Stimulated activated naive CD8-positive, alpha-beta T cell treated with anti-CD3 and anti-CD28 coated beads, Interleukin-15, amount 100 ng/mL, for 72 hours (primary cell): ENCODE results near the gene ADIPOR1.
"Not testable (repeated sequence)": the region's sequence is repeated elsewhere in the genome, so short reads cannot be mapped to it uniquely, and the experiment has no call there.

Experiments
- ATAC-seq: fragments of 150-1000 bp; cut with Tn5 transposase; 2 replicates; pipeline ENCODE4 v1.10.0; 2021; ENCODE audit warnings: mild to moderate bottlenecking, moderate library complexity
- DNase-seq, 2 donors: peaks; one replicate each; pipeline ENCODE4 v3.0.0; 2021 to 2022
- H3K27ac Mint-ChIP-seq, 2 donors: one replicate each; pipeline ENCODE4 v1.8.0; 2022; ENCODE audit warnings: mild to moderate bottlenecking in 2 of 2, mixed read lengths in 2 of 2, moderate library complexity in 2 of 2
- H3K27me3 Mint-ChIP-seq: one replicate; pipeline ENCODE4 v1.8.0; 2022; ENCODE audit warnings: mixed read lengths
- H3K4me1 Mint-ChIP-seq: one replicate; pipeline ENCODE4 v1.8.0; 2022; ENCODE audit warnings: mild to moderate bottlenecking, mixed read lengths
- H3K4me3 Mint-ChIP-seq, 2 donors: one replicate each; pipeline ENCODE4 v1.8.0; 2022; ENCODE audit warnings: mild to moderate bottlenecking in 2 of 2, mixed read lengths in 2 of 2, moderate library complexity in 1 of 2
- H3K9me3 Mint-ChIP-seq, 2 donors: one replicate each; pipeline ENCODE4 v1.8.0; 2022; ENCODE audit warnings: mixed read lengths in 2 of 2

The ADIPOR1 gene

GRCh38 chr1:202956969-202957368 is 1.1 kb downstream of the ADIPOR1 start:
- Mint-ChIP-seq H3K27ac (peak overlapping the region in 1 of 2 donors; percentile 22), H3K4me3 (peak overlapping the region; percentile 88), H3K9me3 (no peaks in the 10 kb centered on the region), H3K27me3 (no peaks in the 10 kb centered on the region), H3K4me1 (peaks cover 49% of the 10 kb centered on the region)
- DNase-seq, result no peak
- no peak for ATAC-seq

GRCh38 chr1:202954057-202954745 is 3.9 kb downstream of the ADIPOR1 start:
- Mint-ChIP-seq H3K4me1 (peaks cover 57% of the 10 kb centered on the region), H3K27me3 (no peaks in the 10 kb centered on the region), H3K4me3 (peak overlapping the region in 1 of 2 donors; percentile 10), H3K27ac (no peak overlapping the region), H3K9me3 (no peaks in the 10 kb centered on the region)
- ATAC-seq (no peak), DNase-seq (no peak)

DNA sequence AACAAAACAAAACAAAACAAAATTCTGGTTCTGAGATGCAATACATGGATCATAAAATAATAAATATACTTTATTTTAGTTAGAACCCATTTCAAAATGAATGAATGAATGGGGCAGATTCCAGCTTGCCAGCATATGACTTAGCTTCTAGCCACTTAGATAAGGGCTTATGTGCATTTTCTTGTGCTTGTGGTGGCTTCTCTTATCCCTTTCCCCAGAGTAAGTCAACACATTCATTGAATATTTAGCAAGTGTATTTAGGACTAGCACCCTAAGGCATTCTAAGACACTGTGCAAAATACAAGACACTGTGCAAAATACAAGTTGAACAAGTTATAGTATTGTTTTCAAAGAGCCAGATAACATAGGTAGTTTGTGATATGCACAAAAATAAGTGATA is 4.7 kb downstream of the ADIPOR1 start:
- peaks cover 51% of the 10 kb centered on the region for H3K4me1 Mint-ChIP-seq

DNA sequence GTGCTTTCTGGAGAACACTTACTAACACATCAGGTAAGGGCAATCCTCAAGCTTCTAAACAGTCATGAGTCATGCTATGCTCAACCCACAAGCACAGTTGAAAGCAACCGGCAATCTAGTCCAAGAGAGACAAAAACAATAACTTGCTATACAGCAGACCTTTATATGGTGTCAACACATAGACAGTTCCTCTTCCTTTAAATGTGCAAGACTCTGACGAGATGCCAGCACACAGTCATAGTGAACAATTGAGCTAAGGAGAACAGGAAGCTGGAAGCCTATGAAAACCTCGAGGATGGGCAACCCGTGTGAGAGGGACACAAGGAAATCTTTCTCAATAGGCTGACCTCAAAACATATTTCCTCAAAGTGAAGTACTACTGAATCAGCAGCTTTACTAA is 5.3 kb downstream of the ADIPOR1 start:
- no peak for DNase-seq
- H3K27me3 Mint-ChIP-seq, result no peaks in the 10 kb centered on the region
- H3K4me3 Mint-ChIP-seq, result peak overlapping the region in 1 of 2 donors; percentile 14
- peak overlapping the region in 1 of 2 donors; percentile 78 for H3K27ac Mint-ChIP-seq
- H3K9me3 Mint-ChIP-seq, result no peaks in the 10 kb centered on the region
- ATAC-seq, result peak; percentile 83
- H3K4me1 Mint-ChIP-seq, result peaks cover 49% of the 10 kb centered on the region

More for the DNA sequence above, 4.7 kb downstream of the ADIPOR1 start:
- Mint-ChIP-seq H3K4me3 (no peak overlapping the region), H3K27ac (no peak overlapping the region), H3K27me3 (no peaks in the 10 kb centered on the region), H3K9me3 (no peaks in the 10 kb centered on the region)
- no peak for ATAC-seq
- DNase-seq, result no peak

GRCh38 chr1:202952099-202952498 is 6.0 kb downstream of the ADIPOR1 start:
- Mint-ChIP-seq H3K9me3 (no peaks in the 10 kb centered on the region), H3K4me1 (peaks cover 49% of the 10 kb centered on the region)

DNA sequence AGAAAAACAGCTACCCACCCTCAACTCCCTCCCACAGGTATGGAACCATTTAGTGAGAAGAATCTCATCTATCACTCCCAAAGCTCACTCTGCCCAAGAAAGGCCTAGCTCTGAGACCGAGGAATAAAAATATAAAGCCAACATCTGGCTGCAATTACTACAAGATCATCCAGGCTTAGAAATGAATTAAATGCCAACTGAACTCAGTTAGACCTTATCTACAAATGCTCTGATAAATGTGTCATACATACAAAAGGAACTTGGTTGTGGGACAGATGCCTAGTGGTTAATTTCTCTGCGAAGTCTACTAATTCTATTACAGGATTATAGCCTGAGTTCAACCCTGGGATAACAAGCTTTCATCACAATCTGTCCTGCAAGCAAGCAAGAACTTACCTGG is 6.7 kb downstream of the ADIPOR1 start:
- Mint-ChIP-seq H3K9me3 (no peaks in the 10 kb centered on the region), H3K4me3 (no peak overlapping the region), H3K4me1 (peaks cover 42% of the 10 kb centered on the region), H3K27ac (no peak overlapping the region), H3K27me3 (no peaks in the 10 kb centered on the region)
- ATAC-seq, result no peak
- DNase-seq, result no peak

More at GRCh38 chr1:202952099-202952498, 6.0 kb downstream of the ADIPOR1 start:
- DNase-seq (no peak), ATAC-seq (no peak)
- H3K27me3 Mint-ChIP-seq, result no peaks in the 10 kb centered on the region
- H3K27ac Mint-ChIP-seq, result peak overlapping the region in 1 of 2 donors; percentile 10
- H3K4me3 Mint-ChIP-seq, result no peak overlapping the region

DNA sequence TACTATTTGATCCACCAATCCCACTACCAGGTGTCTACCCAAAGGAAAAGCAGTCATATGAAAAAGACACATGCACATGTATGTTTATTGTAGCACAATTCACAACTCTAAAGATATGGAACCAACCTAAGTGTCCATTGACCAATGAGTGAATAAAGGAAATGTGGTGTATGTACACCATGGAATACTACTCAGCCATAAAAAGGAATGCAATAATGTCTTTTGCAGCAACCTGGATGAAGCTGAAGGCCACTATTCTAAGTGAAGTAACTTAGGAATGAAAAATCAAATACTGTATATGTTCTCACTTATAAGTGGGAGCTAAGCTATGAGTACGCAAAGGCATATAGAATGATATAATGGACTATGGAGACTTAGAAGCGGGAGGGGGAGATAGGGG is 12.6 kb downstream of the ADIPOR1 start:
- H3K27ac Mint-ChIP-seq, result no peak overlapping the region
- no peaks in the 10 kb centered on the region for H3K4me1 Mint-ChIP-seq
- H3K27me3 Mint-ChIP-seq, result no peaks in the 10 kb centered on the region
- H3K4me3 Mint-ChIP-seq, result no peak overlapping the region
- ATAC-seq (no peak), DNase-seq (no peak)
- no peaks in the 10 kb centered on the region for H3K9me3 Mint-ChIP-seq

DNA sequence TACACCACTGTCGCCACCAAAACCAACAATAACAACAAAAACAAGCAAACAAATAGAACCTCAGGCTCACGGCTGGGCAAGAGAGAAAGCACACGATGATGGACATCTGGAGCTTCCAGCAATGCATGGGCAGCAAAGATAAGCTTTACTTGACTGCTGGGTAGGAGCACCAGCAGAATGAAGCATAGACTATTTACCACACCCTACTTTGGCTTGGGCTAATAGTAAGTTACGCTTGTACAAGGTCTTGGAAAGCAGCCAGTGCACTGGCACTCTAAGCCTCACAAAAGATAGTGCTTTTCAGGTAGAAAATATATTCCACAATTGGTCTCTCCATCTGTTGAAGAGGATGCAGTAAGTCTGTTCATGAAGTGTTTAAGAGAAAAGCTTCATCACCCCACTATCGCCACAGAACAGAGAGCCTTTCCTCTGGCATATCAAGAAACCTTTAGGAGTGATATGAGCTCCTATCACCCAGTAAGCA is 13.6 kb downstream of the ADIPOR1 start:
- Mint-ChIP-seq H3K4me1 (no peaks in the 10 kb centered on the region), H3K27me3 (no peaks in the 10 kb centered on the region), H3K9me3 (no peaks in the 10 kb centered on the region), H3K27ac (no peak overlapping the region), H3K4me3 (no peak overlapping the region)
- DNase-seq, result no peak
- no peak for ATAC-seq

DNA sequence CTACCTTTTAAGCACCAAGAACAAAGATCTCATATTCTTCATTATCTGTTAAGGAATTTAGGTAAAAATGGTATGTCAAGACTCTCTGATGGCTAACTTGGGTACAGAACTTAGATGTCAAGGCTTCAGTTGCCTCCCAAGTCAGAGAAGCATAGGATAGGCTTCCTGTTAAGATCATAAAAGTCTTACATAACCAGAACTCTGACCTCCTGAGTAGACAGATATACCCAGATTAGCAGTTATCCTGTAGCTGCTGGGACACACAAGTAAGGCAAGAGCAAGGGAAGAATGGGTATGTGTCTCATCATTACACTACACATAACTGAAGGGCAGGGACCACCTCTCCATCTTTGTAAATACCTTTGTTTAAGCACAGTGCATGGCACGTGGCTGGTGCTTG is 15.7 kb downstream of the ADIPOR1 start:
- Mint-ChIP-seq H3K4me3 (no peak overlapping the region), H3K4me1 (no peaks in the 10 kb centered on the region), H3K27me3 (no peaks in the 10 kb centered on the region), H3K27ac (peak overlapping the region in 1 of 2 donors; percentile 67), H3K9me3 (no peaks in the 10 kb centered on the region)
- DNase-seq, result no peak
- no peak for ATAC-seq

DNA sequence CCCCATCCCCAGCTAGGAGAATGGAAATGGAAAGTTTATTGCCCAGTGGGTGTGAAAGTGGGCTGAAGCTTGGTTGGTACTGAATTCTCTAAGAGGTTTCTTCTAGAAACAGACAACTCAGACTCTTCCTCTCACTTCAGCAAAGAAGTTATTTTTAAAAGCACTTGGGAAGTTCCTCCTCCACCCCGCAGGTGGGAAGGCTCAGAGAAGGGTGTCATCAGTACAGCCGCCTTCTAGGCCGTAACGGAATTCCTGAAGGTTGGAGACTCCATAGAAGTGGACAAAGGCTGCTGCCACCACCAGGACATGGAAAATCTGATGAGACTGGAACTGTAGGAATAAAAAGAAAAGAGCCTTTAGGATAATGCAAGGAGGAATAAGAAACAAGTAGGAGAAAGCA is 16.7 kb downstream of the ADIPOR1 start:
- no peak overlapping the region for H3K27ac Mint-ChIP-seq
- no peaks in the 10 kb centered on the region for H3K27me3 Mint-ChIP-seq
- H3K9me3 Mint-ChIP-seq, result no peaks in the 10 kb centered on the region
- H3K4me3 Mint-ChIP-seq, result no peak overlapping the region
- no peak for ATAC-seq
- DNase-seq, result no peak
- no peaks in the 10 kb centered on the region for H3K4me1 Mint-ChIP-seq

- Mint-ChIP-seq H3K4me1 (no peaks in the 10 kb centered on the region), H3K9me3 (no peaks in the 10 kb centered on the region), H3K27ac (no peak overlapping the region), H3K27me3 (no peaks in the 10 kb centered on the region), H3K4me3 (no peak overlapping the region)
- ATAC-seq (no peak), DNase-seq (no peak)
Observed at GRCh38 chr1:202940561-202940960, 17.6 kb downstream of the ADIPOR1 start.

DNA sequence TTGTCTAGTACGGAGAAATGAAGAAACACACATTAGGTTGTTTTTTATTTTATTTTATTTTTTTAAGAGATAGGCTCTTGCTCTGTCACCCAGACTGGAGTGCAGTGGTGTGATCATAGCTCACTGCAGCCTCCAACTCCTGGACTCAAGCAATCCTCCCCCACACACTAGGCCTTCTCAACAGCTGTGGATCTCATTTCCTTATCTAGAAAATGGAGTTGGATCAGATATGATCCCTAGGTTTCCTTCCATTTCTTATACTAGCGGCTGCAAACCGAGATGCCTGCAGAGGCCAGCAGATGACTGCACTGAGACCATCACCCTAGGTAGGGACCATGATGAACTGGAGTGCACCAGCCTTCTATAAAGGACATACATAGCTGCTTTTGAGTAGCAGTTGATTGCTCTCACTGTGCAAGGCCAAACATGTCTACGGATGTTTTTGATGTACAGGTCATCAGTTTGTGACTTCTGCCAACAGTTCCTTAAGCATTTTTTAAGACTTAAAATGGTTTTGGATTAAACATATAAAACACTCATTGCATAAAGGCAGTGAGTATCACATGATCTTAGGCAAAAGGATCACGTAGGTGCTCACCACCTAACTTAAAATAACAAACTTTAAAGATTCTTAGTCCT is 19.7 kb downstream of the ADIPOR1 start:
- Mint-ChIP-seq H3K4me1 (peaks cover 6% of the 10 kb centered on the region), H3K27ac (no peak overlapping the region), H3K9me3 (no peaks in the 10 kb centered on the region), H3K4me3 (no peak overlapping the region), H3K27me3 (peaks cover 13% of the 10 kb centered on the region)
- DNase-seq (no peak), ATAC-seq (no peak)

GRCh38 chr1:202936409-202936808 is 21.7 kb downstream of the ADIPOR1 start:
- not testable (repeated sequence) for DNase-seq, H3K9me3 Mint-ChIP-seq, H3K27ac Mint-ChIP-seq, H3K4me3 Mint-ChIP-seq, H3K4me1 Mint-ChIP-seq, ATAC-seq
- H3K27me3 Mint-ChIP-seq, result peaks cover 16% of the 10 kb centered on the region

DNA sequence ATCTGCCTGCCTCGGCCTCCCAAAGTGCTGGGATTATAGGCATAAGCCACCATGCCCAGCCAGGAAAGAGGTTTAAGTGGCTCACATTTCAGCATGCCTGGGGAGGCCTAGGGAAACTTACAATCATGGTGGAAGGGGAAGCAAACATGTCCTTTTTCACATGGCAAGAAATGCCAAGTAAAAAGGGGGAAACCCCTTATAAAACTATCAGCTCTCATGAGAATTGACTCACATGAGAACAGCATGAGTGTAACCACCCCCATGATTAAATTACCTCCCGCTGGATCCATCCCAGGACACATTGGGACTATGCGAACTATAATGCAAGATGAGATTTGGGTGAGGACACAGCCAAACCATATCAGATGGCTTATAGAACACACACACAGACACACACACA is 22.3 kb downstream of the ADIPOR1 start:
- peaks cover 6% of the 10 kb centered on the region for H3K4me1 Mint-ChIP-seq
- ATAC-seq (no peak), DNase-seq (no peak)
- no peak overlapping the region for H3K27ac Mint-ChIP-seq
- no peak overlapping the region for H3K4me3 Mint-ChIP-seq
- H3K27me3 Mint-ChIP-seq, result peaks cover 20% of the 10 kb centered on the region
- H3K9me3 Mint-ChIP-seq, result no peaks in the 10 kb centered on the region

GRCh38 chr1:202934755-202935154 is 23.4 kb downstream of the ADIPOR1 start:
- peaks cover 6% of the 10 kb centered on the region for H3K4me1 Mint-ChIP-seq
- DNase-seq, result no peak
- no peak overlapping the region for H3K4me3 Mint-ChIP-seq
- H3K27me3 Mint-ChIP-seq, result peaks cover 24% of the 10 kb centered on the region
- H3K9me3 Mint-ChIP-seq, result no peaks in the 10 kb centered on the region
- no peak for ATAC-seq
- no peak overlapping the region for H3K27ac Mint-ChIP-seq

DNA sequence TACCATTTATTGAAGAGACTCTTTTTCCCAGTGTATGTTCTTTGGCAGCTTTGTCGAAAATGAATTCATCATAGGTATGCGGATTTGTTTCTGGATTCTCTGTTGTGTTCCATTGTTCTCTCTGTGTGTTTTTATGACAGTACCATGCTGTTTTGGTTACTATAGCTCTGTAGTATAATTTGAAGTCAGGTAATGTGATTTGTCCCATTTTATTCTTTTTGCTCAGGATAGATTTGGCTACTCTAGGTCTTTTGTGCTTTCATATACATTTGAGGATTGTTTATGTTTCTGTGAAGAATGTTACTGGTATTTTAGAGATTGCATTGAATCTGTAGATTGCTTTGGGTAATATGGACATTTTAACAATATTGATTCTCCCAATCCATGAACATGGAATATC is 25.6 kb downstream of the ADIPOR1 start:
- no peak for ATAC-seq

More for the DNA sequence above, 25.6 kb downstream of the ADIPOR1 start:
- Mint-ChIP-seq H3K4me3 (no peak overlapping the region), H3K9me3 (no peaks in the 10 kb centered on the region), H3K4me1 (peaks cover 6% of the 10 kb centered on the region), H3K27me3 (peaks cover 24% of the 10 kb centered on the region), H3K27ac (no peak overlapping the region)
- no peak for DNase-seq
